IMR-90 (cell line): Measurements from ENCODE around the gene TJP3. TPM values are rescaled to one million over a fixed set of nuclear protein-coding genes. Genes with fewer than 3 reads are reported as not detected.

Experiments used
- ATAC-seq: fragments of 200-7000 bp; cut with Tn5 transposase; 2 replicates; pipeline ENCODE4 v1.9.1; 2020; ENCODE audit warnings: low read depth, mild to moderate bottlenecking, moderate library complexity
- BruUV-seq: library from RNA; stranded (reverse); fragments of 400-500 nt; replicated peaks from 2 replicates; lab custom pipeline; 2021; lab: Mats Ljungman, UMichigan
- CTCF ChIA-PET: fragments of 300-600 bp; formaldehyde crosslinking; extraction: SDS; loops from one replicate; lab custom pipeline; 2021; ENCODE audit warnings: antibody characterized with exemption; lab: Yijun Ruan, JAX
- POLR2A ChIA-PET: fragments of 300-600 bp; sonication (Branson Sonifier 250); formaldehyde crosslinking; loops from one replicate; lab custom pipeline; 2022; ENCODE audit warnings: antibody characterized with exemption; ENCODE audit not compliant: unreplicated experiment; lab: Charles Lee
- DNase-seq: peaks from one replicate; pipeline ENCODE4 v3.0.0; 2013
- H2AFZ ChIP-seq: replicated peaks from 2 replicates; pipeline ENCODE3; 2013; ENCODE audit warnings: low read length, mild to moderate bottlenecking; ENCODE audit not compliant: poor library complexity
- H2AK5ac ChIP-seq: 2 replicates; pipeline ENCODE4 v1.6.1; 2013; ENCODE audit warnings: low read depth, low read length, inconsistent platforms
- H2AK9ac ChIP-seq: replicated peaks from 2 replicates; pipeline ENCODE3; 2013; ENCODE audit warnings: mild to moderate bottlenecking, low read depth, low read length, moderate library complexity; ENCODE audit not compliant: poor library complexity
- H2BK120ac ChIP-seq: 2 replicates; pipeline ENCODE4 v1.6.1; 2013; ENCODE audit warnings: low read depth, low read length, inconsistent platforms
- H2BK15ac ChIP-seq: 3 replicates; pipeline ENCODE4 v1.6.1; 2013; ENCODE audit warnings: low read depth, low read length, inconsistent platforms
- H2BK20ac ChIP-seq: 2 replicates; pipeline ENCODE4 v1.6.1; 2013; ENCODE audit warnings: low read depth, mild to moderate bottlenecking, inconsistent platforms, low read length, moderate library complexity
- H2BK5ac ChIP-seq: 2 replicates; pipeline ENCODE4 v1.6.1; 2013; ENCODE audit warnings: mild to moderate bottlenecking, low read depth, low read length, inconsistent platforms; ENCODE audit not compliant: poor library complexity, severe bottlenecking
- H3K14ac ChIP-seq: replicated peaks from 2 replicates; pipeline ENCODE4 v1.6.1; 2013; ENCODE audit warnings: low read depth, low read length, inconsistent platforms
- H3K18ac ChIP-seq: 2 replicates; pipeline ENCODE4 v1.6.1; 2013; ENCODE audit warnings: low read depth, low read length, control low read depth
- H3K23ac ChIP-seq: 2 replicates; pipeline ENCODE4 v1.6.1; 2013; ENCODE audit warnings: low read depth, low read length, inconsistent platforms
- H3K27ac ChIP-seq: 2 replicates; pipeline ENCODE4 v1.5.1; 2013; ENCODE audit warnings: mild to moderate bottlenecking, control low read depth, low read length; ENCODE audit not compliant: insufficient read depth
- H3K27me3 ChIP-seq: 2 replicates; pipeline ENCODE4 v1.6.1; 2013; ENCODE audit warnings: low read length; ENCODE audit not compliant: control insufficient read depth, insufficient read depth
- H3K36me3 ChIP-seq: 2 replicates; pipeline ENCODE4 v1.6.1; 2013; ENCODE audit warnings: low read length, mixed read lengths; ENCODE audit not compliant: control insufficient read depth, insufficient read depth
- H3K4ac ChIP-seq: 2 replicates; pipeline ENCODE4 v1.6.1; 2013; ENCODE audit warnings: low read depth, low read length, inconsistent platforms
- H3K4me1 ChIP-seq: 2 replicates; pipeline ENCODE4 v1.6.1; 2013; ENCODE audit warnings: low read length, mixed read lengths; ENCODE audit not compliant: control insufficient read depth, insufficient read depth
- H3K4me2 ChIP-seq: 2 replicates; pipeline ENCODE4 v1.6.1; 2013; ENCODE audit warnings: low read depth, mild to moderate bottlenecking, control low read depth, low read length, moderate library complexity
- H3K4me3 ChIP-seq: 2 replicates; pipeline ENCODE4 v1.5.1; 2013; ENCODE audit warnings: low read depth, mild to moderate bottlenecking, control low read depth, low read length, moderate library complexity; ENCODE audit not compliant: insufficient read depth
- H3K56ac ChIP-seq: 2 replicates; pipeline ENCODE4 v1.6.1; 2013; ENCODE audit warnings: low read length, inconsistent platforms; ENCODE audit not compliant: insufficient read depth; ENCODE audit errors: extremely low read depth
- H3K79me1 ChIP-seq, 2 experiments: 2 replicates each; pipeline ENCODE4 v1.6.1; 2013; ENCODE audit warnings: low read length in 2 of 2, inconsistent platforms in 1 of 2, low read depth in 1 of 2
- H3K9ac ChIP-seq: 2 replicates; pipeline ENCODE4 v1.6.1; 2013; ENCODE audit warnings: low read depth, low read length, control low read depth
- H3K9me1 ChIP-seq: 2 replicates; pipeline ENCODE4 v1.6.1; 2013; ENCODE audit warnings: low read length, inconsistent platforms; ENCODE audit not compliant: insufficient read depth
- H3K9me3 ChIP-seq: 2 replicates; pipeline ENCODE4 v1.6.1; 2013; ENCODE audit warnings: low read length; ENCODE audit not compliant: control insufficient read depth, insufficient read depth
- H4K20me1 ChIP-seq: 2 replicates; pipeline ENCODE4 v1.6.1; 2013; ENCODE audit warnings: low read length, inconsistent platforms; ENCODE audit not compliant: insufficient read depth
- H4K5ac ChIP-seq: 2 replicates; pipeline ENCODE4 v1.6.1; 2013; ENCODE audit warnings: mild to moderate bottlenecking, low read depth, low read length, control low read depth
- H4K8ac ChIP-seq, 2 experiments: 2 replicates each; pipeline ENCODE4 v1.6.1; 2013; ENCODE audit warnings: low read depth in 2 of 2, low read length in 2 of 2, control low read depth in 1 of 2, inconsistent platforms in 1 of 2
- H4K91ac ChIP-seq: 2 replicates; pipeline ENCODE4 v1.6.1; 2013; ENCODE audit warnings: low read depth, low read length, inconsistent platforms; ENCODE audit not compliant: insufficient read depth
- BHLHE40 ChIP-seq: fragments of 150-350 bp; IDR thresholded peaks from 2 replicates; pipeline ENCODE4 v1.6.1; 2016; ENCODE audit warnings: mild to moderate bottlenecking, low read depth, low read length
- CEBPB ChIP-seq: IDR thresholded peaks from 2 replicates; pipeline ENCODE4 v1.6.1; 2012; ENCODE audit warnings: low read depth, low read length, improper control_type of control experiment
- CHD1 ChIP-seq: IDR thresholded peaks from 2 replicates; pipeline ENCODE4 v1.6.1; 2012; ENCODE audit warnings: low read depth, low read length, improper control_type of control experiment
- CTCF ChIP-seq: conservative IDR thresholded peaks from 2 replicates; pipeline ENCODE4 v1.5.1; 2012; ENCODE audit warnings: mild to moderate bottlenecking, low read depth, low read length, improper control_type of control experiment
- ELK1 ChIP-seq: fragments of 150-350 bp; IDR thresholded peaks from 2 replicates; pipeline ENCODE4 v1.6.1; 2016; ENCODE audit warnings: low read depth, mild to moderate bottlenecking, low read length, moderate library complexity, borderline replicate concordance
- MAFK ChIP-seq: IDR thresholded peaks from 2 replicates; pipeline ENCODE4 v1.6.1; 2012; ENCODE audit warnings: low read depth, low read length, improper control_type of control experiment
- NFE2L2 ChIP-seq: fragments of 150-350 bp; IDR thresholded peaks from 2 replicates; pipeline ENCODE4 v1.6.1; 2016; ENCODE audit warnings: low read depth, mild to moderate bottlenecking, low read length
- POLR2A ChIP-seq: IDR thresholded peaks from 2 replicates; pipeline ENCODE4 v1.6.1; 2012; ENCODE audit warnings: mild to moderate bottlenecking, low read depth, low read length
- USF2 ChIP-seq: fragments of 150-350 bp; IDR thresholded peaks from 2 replicates; pipeline ENCODE4 v1.6.1; 2017; ENCODE audit warnings: mild to moderate bottlenecking, antibody characterized with exemption, low read length, low read depth
- WGBS, 2 experiments: methylation state at CpG; one replicate each; pipeline versions ENCODE4 v1.1.5 to v1.1.7; 2013; ENCODE audit warnings: missing lambda C conversion rate in 2 of 2; ENCODE audit not compliant: insufficient read length in 1 of 2; ENCODE audit errors: extremely low coverage in 2 of 2; 5-methylcytosine and 5-hydroxymethylcytosine counted together
- dilution Hi-C: fragments of 300-500 bp; cut with HindIII; formaldehyde crosslinking; loops from one replicate; pipeline ENCODE4 v1.14.3; 2018; ENCODE audit warnings: low sequenced_read_pairs; ENCODE audit not compliant: unreplicated experiment
- in situ Hi-C: fragments of 300-500 bp; cut with MboI; formaldehyde crosslinking; loops from 3 replicates; pipeline ENCODE4 v1.14.3; 2019; ENCODE audit warnings: low sequenced_read_pairs, inconsistent platforms, mixed read lengths
- intact Hi-C: fragments of 100-400 bp; cut with micrococcal nuclease; formaldehyde crosslinking; loops from 2 replicates; pipeline ENCODE4 v1.10.0; 2022
- polyA plus RNA-seq, 3 experiments: library from polyadenylated mRNA; depleted of rRNA; stranded (reverse); fragments of >200 nt; gene quantifications; 2 replicates each; pipeline ENCODE4 v1.2.3, GENCODE V29; 2012; ENCODE audit warnings: low replicate concordance in 1 of 3
- total RNA-seq: library from RNA; depleted of rRNA; stranded (reverse); fragments of >200 nt; gene quantifications from 2 replicates; pipeline ENCODE4 v1.2.3, GENCODE V29; 2012

Gene TJP3
- total and polyA plus RNA-seq, 2 of the 4 experiments (the other 2 are of a cell fraction) = not detected

GRCh38 chr19:3796358-3796757 is 88.2 kb downstream of the TJP3 start:
- CTCF ChIA-PET = no interaction called here

More at GRCh38 chr19:3796358-3796757, 88.2 kb downstream of the TJP3 start:
- H3K18ac ChIP-seq = no peak overlapping the region
- H2AFZ ChIP-seq = no peak overlapping the region
- in situ Hi-C loops = no loop called here
- H4K20me1 ChIP-seq = no peaks in the 10 kb centered on the region
- dilution Hi-C loops = no loop called here
- BruUV-seq = no TSS peak
- ATAC-seq (no peak), DNase-seq (no peak)
- H3K14ac ChIP-seq = no peak overlapping the region
- POLR2A ChIA-PET = no interaction called here
- no peak overlapping the region for H3K27ac ChIP-seq
- no peak overlapping the region for H4K8ac ChIP-seq
- intact Hi-C loops = no loop called here
- H3K4me3 ChIP-seq = no peak overlapping the region
- no peak overlapping the region for H2AK5ac ChIP-seq
- TF ChIP-seq CTCF (no peak), CEBPB (no peak), POLR2A (no peak), CHD1 (no peak), NFE2L2 (no peak), MAFK (no peak), USF2 (no peak), BHLHE40 (no peak), ELK1 (no peak)
- no peak overlapping the region for H3K4me2 ChIP-seq
- H3K9me1 ChIP-seq = no peaks in the 10 kb centered on the region
- no peaks in the 10 kb centered on the region for H3K79me1 ChIP-seq
- no peak overlapping the region for H3K23ac ChIP-seq
- no peaks in the 10 kb centered on the region for H3K36me3 ChIP-seq
- H2BK5ac ChIP-seq = no peak overlapping the region
- H3K4me1 ChIP-seq = no peaks in the 10 kb centered on the region
- H3K56ac ChIP-seq = no peak overlapping the region
- peaks cover 7% of the 10 kb centered on the region for H3K9me3 ChIP-seq
- H2AK9ac ChIP-seq = no peak overlapping the region
- no peak overlapping the region for H4K5ac ChIP-seq
- no peak overlapping the region for H3K9ac ChIP-seq
- H2BK20ac ChIP-seq = no peak overlapping the region
- peaks cover 16% of the 10 kb centered on the region for H3K27me3 ChIP-seq
- H4K91ac ChIP-seq = no peak overlapping the region
- H3K4ac ChIP-seq = no peak overlapping the region
- H2BK120ac ChIP-seq = no peak overlapping the region
- H2BK15ac ChIP-seq = no peak overlapping the region
- WGBS, 2 experiments = no CpG with 5 or more reads among the region's 2 CpGs
